ENCODE measurements around the gene GPC6.

- no peak for TF ChIP-seq POLR2A (IDR thresholded peaks at IDR 0.05)
- TF ChIP-seq CTCF (IDR thresholded peaks at IDR 0.05 in 8 of 11, conservative IDR thresholded peaks at IDR 0.05 in 3 of 11): no peak
- no peak for TF ChIP-seq POLR2AphosphoS5 (IDR thresholded peaks at IDR 0.05)
These were observed 1085.3 kb downstream of the GPC6 start for GRCh38 chr13:94311893-94312292.
